GM21619 (cell line): ENCODE measurements around the gene APOL2.
A peak's percentile ranks its signal among the peaks of the same experiment; 100 is the strongest.
"Not testable (repeated sequence)": the region's sequence is repeated elsewhere in the genome, so short reads cannot be mapped to it uniquely, and the experiment has no call there.

Source experiments
- ATAC-seq: cut with Tn5 transposase; IDR thresholded peaks from one replicate; pipeline ENCODE4 v1.9.1; 2021; ENCODE audit not compliant: unreplicated experiment

The APOL2 gene

GRCh38 chr22:36263886-36264664, 24.7 kb upstream of the APOL2 start:
- ATAC-seq = not testable (repeated sequence)

- not testable (repeated sequence) for ATAC-seq
Observed at GRCh38 chr22:36263216-36263673, 23.9 kb upstream of the APOL2 start.

- ATAC-seq = not testable (repeated sequence)
Observed at GRCh38 chr22:36262307-36262706, 23.0 kb upstream of the APOL2 start.

GRCh38 chr22:36261675-36262074, 22.3 kb upstream of the APOL2 start:
- ATAC-seq = not testable (repeated sequence)

- no peak for ATAC-seq
Observed at GRCh38 chr22:36259615-36260300, 20.4 kb upstream of the APOL2 start.

GRCh38 chr22:36258701-36259614, 19.6 kb upstream of the APOL2 start:
- ATAC-seq = no peak

GRCh38 chr22:36257948-36258670, 18.8 kb upstream of the APOL2 start:
- no peak for ATAC-seq

GRCh38 chr22:36257308-36257707, 18.0 kb upstream of the APOL2 start:
- ATAC-seq = no peak

- ATAC-seq = no peak
Observed at GRCh38 chr22:36256478-36256877, 17.2 kb upstream of the APOL2 start.

- not testable (repeated sequence) for ATAC-seq
Observed at GRCh38 chr22:36255572-36255971, 16.2 kb upstream of the APOL2 start.

- ATAC-seq = no peak
Observed at GRCh38 chr22:36253523-36254490, 14.5 kb upstream of the APOL2 start.

- peak; percentile 83 for ATAC-seq
Observed at GRCh38 chr22:36252754-36253522, 13.6 kb upstream of the APOL2 start, which contains the start of gene APOL1. Gene APOL1, plus strand, starts transcription at chr22:36253133. Its CDS starts 1,823 bp downstream, at chr22:36254956.

- not testable (repeated sequence) for ATAC-seq
Observed at GRCh38 chr22:36251979-36252608, 12.8 kb upstream of the APOL2 start.

- not testable (repeated sequence) for ATAC-seq
Observed at GRCh38 chr22:36250292-36250960, 11.1 kb upstream of the APOL2 start.

GRCh38 chr22:36249160-36249559, 9.8 kb upstream of the APOL2 start:
- ATAC-seq = no peak

GRCh38 chr22:36247955-36248354, 8.6 kb upstream of the APOL2 start:
- ATAC-seq = no peak

- ATAC-seq = no peak
Observed at GRCh38 chr22:36246718-36247117, 7.4 kb upstream of the APOL2 start.
